Hematopoietic multipotent progenitor cell treated with erythropoietin and hydrocortisone succinate and interleukin-3 and kit ligand, for 6 days (in vitro differentiated cells): ENCODE results near the gene BCAS1.

ENCODE experiments used
- DNase-seq: peaks from one replicate; pipeline ENCODE4 v3.0.0-alpha.2; 2015

The BCAS1 gene

GRCh38 chr20:54075322-54075721, 4.9 kb upstream of the BCAS1 start:
- no peak for DNase-seq

- no peak for DNase-seq
Measured at GRCh38 chr20:54074511-54074910, 4.1 kb upstream of the BCAS1 start.

GRCh38 chr20:54073288-54073687, 2.9 kb upstream of the BCAS1 start:
- no peak for DNase-seq

GRCh38 chr20:54069501-54069971, 858 bp downstream of the BCAS1 start:
- DNase-seq = no peak

GRCh38 chr20:54068966-54069365, 1.4 kb downstream of the BCAS1 start:
- DNase-seq = no peak

- no peak for DNase-seq
Measured at GRCh38 chr20:54068495-54068894, 1.9 kb downstream of the BCAS1 start.

GRCh38 chr20:54067606-54068174, 2.7 kb downstream of the BCAS1 start:
- peak; percentile 85 for DNase-seq

- DNase-seq = peak; percentile 98
Measured at GRCh38 chr20:54065601-54066038, 4.8 kb downstream of the BCAS1 start.

- no peak for DNase-seq
Measured at GRCh38 chr20:54064939-54065338, 5.5 kb downstream of the BCAS1 start.

- DNase-seq = peak; percentile 51
Measured at GRCh38 chr20:54063992-54064676, 6.3 kb downstream of the BCAS1 start.

- DNase-seq = no peak
Measured at GRCh38 chr20:54063580-54063979, 6.8 kb downstream of the BCAS1 start.

GRCh38 chr20:54062812-54063280, 7.5 kb downstream of the BCAS1 start:
- peak; percentile 89 for DNase-seq

- DNase-seq = no peak
Measured at GRCh38 chr20:54061101-54061881, 9.1 kb downstream of the BCAS1 start.

GRCh38 chr20:54059691-54060364, 10.6 kb downstream of the BCAS1 start:
- no peak for DNase-seq

- DNase-seq = no peak
Measured at GRCh38 chr20:54058420-54059139, 11.8 kb downstream of the BCAS1 start.

- DNase-seq = peak; percentile 42
Measured at GRCh38 chr20:54056762-54057639, 13.4 kb downstream of the BCAS1 start.

- no peak for DNase-seq
Measured at GRCh38 chr20:54054516-54054915, 15.9 kb downstream of the BCAS1 start.

GRCh38 chr20:54051068-54051467, 19.3 kb downstream of the BCAS1 start:
- no peak for DNase-seq

GRCh38 chr20:54048891-54049545, 21.4 kb downstream of the BCAS1 start:
- DNase-seq = no peak

- no peak for DNase-seq
Measured at GRCh38 chr20:54048481-54048880, 21.9 kb downstream of the BCAS1 start.

GRCh38 chr20:54047720-54048119, 22.7 kb downstream of the BCAS1 start:
- no peak for DNase-seq
